Esophagus muscularis mucosa (tissue), 3 donors: ENCODE data around the gene CNGB1.
"Not testable (repeated sequence)": the region's sequence is repeated elsewhere in the genome, so short reads cannot be mapped to it uniquely, and the experiment has no call there.

Experiments
- POLR2A ChIP-seq: fragments of 450-650 bp; IDR thresholded peaks from one replicate; pipeline ENCODE4 v1.6.1; 2017; ENCODE audit warnings: antibody characterized with exemption, moderate library complexity, mild to moderate bottlenecking, low read depth
- TF ChIP-seq, protein P1 (sequence below), 3 experiments: fragments of 200-600 bp in 2 of 3; fragments of 450-650 bp in 1 of 3; sonication (generic) in 2 of 3; IDR thresholded peaks; one replicate each; pipeline ENCODE4 v1.5.1; 2017 to 2019; ENCODE audit warnings: antibody characterized with exemption in 3 of 3, mild to moderate bottlenecking in 2 of 3, moderate library complexity in 1 of 3

DNA sequence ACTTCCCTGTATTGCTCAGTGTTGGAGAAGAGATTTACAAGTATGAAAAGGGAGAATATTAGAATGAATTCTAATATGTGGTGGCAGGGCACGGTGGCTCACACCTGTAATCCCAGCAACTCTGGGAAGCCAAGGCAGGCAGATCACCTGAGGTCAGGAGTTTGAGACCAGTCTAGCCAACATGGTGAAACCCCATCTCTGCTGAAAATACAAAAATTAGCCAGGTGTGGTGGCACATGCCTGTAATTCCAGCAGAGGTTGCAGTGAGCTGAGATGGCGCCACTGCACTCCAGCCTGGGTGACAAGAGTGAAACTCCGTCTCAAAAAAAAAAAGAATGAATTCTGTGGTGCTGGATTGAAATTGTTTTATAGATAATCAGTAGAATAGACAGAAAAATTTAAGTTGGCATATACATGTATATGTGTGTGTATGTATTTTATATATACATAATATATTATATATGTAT, 75.8 kb downstream of the CNGB1 start:
- TF ChIP-seq POLR2A, result not testable (repeated sequence)
- TF ChIP-seq, protein P1, sequence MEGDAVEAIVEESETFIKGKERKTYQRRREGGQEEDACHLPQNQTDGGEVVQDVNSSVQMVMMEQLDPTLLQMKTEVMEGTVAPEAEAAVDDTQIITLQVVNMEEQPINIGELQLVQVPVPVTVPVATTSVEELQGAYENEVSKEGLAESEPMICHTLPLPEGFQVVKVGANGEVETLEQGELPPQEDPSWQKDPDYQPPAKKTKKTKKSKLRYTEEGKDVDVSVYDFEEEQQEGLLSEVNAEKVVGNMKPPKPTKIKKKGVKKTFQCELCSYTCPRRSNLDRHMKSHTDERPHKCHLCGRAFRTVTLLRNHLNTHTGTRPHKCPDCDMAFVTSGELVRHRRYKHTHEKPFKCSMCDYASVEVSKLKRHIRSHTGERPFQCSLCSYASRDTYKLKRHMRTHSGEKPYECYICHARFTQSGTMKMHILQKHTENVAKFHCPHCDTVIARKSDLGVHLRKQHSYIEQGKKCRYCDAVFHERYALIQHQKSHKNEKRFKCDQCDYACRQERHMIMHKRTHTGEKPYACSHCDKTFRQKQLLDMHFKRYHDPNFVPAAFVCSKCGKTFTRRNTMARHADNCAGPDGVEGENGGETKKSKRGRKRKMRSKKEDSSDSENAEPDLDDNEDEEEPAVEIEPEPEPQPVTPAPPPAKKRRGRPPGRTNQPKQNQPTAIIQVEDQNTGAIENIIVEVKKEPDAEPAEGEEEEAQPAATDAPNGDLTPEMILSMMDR (IDR thresholded peaks at IDR 0.05), result not testable (repeated sequence)
